DND-41 (cell line): ENCODE measurements around the gene DGKG.

Experiments used
- ATAC-seq: fragments of 200-7000 bp; cut with Tn5 transposase; 3 replicates; pipeline ENCODE4 v1.9.1; 2021; ENCODE audit warnings: low read depth; ENCODE audit not compliant: insufficient read depth
- DNase-seq: peaks from one replicate; pipeline ENCODE4 v3.0.0-alpha.2; 2020
- H2AFZ ChIP-seq: 2 replicates; pipeline ENCODE4 v1.6.0; 2012; ENCODE audit warnings: low read depth, low read length
- H3K27ac ChIP-seq: 2 replicates; pipeline ENCODE4 v1.5.1; 2012; ENCODE audit warnings: low read length, inconsistent platforms
- H3K27me3 ChIP-seq: fragments of 200-600 bp; sonication (generic); 2 replicates; pipeline ENCODE4 v1.6.0; 2012; ENCODE audit warnings: low read length, mild to moderate bottlenecking, inconsistent platforms; ENCODE audit not compliant: insufficient read depth, poor library complexity
- H3K36me3 ChIP-seq: 2 replicates; pipeline ENCODE4 v1.5.1; 2012; ENCODE audit warnings: low read length, inconsistent platforms; ENCODE audit not compliant: insufficient read depth
- H3K4me1 ChIP-seq: 2 replicates; pipeline ENCODE4 v1.5.1; 2012; ENCODE audit warnings: mild to moderate bottlenecking, low read length; ENCODE audit not compliant: insufficient read depth
- H3K4me2 ChIP-seq: 2 replicates; pipeline ENCODE4 v1.6.0; 2012; ENCODE audit warnings: mild to moderate bottlenecking, moderate library complexity, low read length, inconsistent platforms; ENCODE audit not compliant: insufficient read depth
- H3K4me3 ChIP-seq, 2 experiments: fragments of 200-600 bp in 1 of 2; shearing (Covaris generic) in 1 of 2; 2 replicates each; pipeline ENCODE4 v1.5.1; 2012 to 2016; ENCODE audit warnings: inconsistent platforms in 2 of 2, low read length in 2 of 2, mild to moderate bottlenecking in 2 of 2, low read depth in 1 of 2, moderate library complexity in 1 of 2
- H3K79me2 ChIP-seq: 2 replicates; pipeline ENCODE4 v1.6.0; 2012; ENCODE audit warnings: low read length, inconsistent platforms; ENCODE audit not compliant: insufficient read depth
- H3K9ac ChIP-seq: 2 replicates; pipeline ENCODE4 v1.6.0; 2012; ENCODE audit warnings: low read depth, mild to moderate bottlenecking, inconsistent platforms, low read length, moderate library complexity
- H3K9me3 ChIP-seq: 2 replicates; pipeline ENCODE4 v1.5.1; 2012; ENCODE audit warnings: low read length, moderate library complexity, mild to moderate bottlenecking, inconsistent platforms; ENCODE audit not compliant: insufficient read depth, severe bottlenecking
- H4K20me1 ChIP-seq: 2 replicates; pipeline ENCODE4 v1.6.0; 2012; ENCODE audit warnings: low read length; ENCODE audit not compliant: insufficient read depth
- CTCF ChIP-seq: IDR thresholded peaks from 2 replicates; pipeline ENCODE4 v1.5.1; 2012; ENCODE audit warnings: borderline replicate concordance, low read length, moderate library complexity, mild to moderate bottlenecking; ENCODE audit not compliant: poor library complexity, severe bottlenecking; ENCODE audit errors: extremely low read depth
- EZH2 ChIP-seq: IDR thresholded peaks from 3 replicates; pipeline ENCODE4 v1.6.1; 2012; ENCODE audit warnings: borderline replicate concordance, low read depth, mild to moderate bottlenecking, moderate library complexity, low read length, inconsistent platforms; ENCODE audit not compliant: severe bottlenecking

DGKG gene

GRCh38 chr3:186224041-186224610 is 137.9 kb downstream of the DGKG start:
- H3K4me3 ChIP-seq, result no peak overlapping the region
- H3K27me3 ChIP-seq, result peaks cover 19% of the 10 kb centered on the region
- no peaks in the 10 kb centered on the region; the same call in 1 of the 2 replicates for H4K20me1 ChIP-seq
- H3K36me3 ChIP-seq, result no peaks in the 10 kb centered on the region
- H3K4me1 ChIP-seq, result no peaks in the 10 kb centered on the region
- no peak overlapping the region for H2AFZ ChIP-seq
- H3K79me2 ChIP-seq, result no peaks in the 10 kb centered on the region
- no peak for ATAC-seq
- TF ChIP-seq CTCF (no peak), EZH2 (no peak)
- H3K9me3 ChIP-seq, result no peaks in the 10 kb centered on the region
- no peak overlapping the region for H3K4me2 ChIP-seq
- no peak overlapping the region for H3K9ac ChIP-seq
- H3K27ac ChIP-seq, result no peak overlapping the region
- DNase-seq, result no peak

- Histone ChIP-seq H3K4me3 (no peak overlapping the region), H4K20me1 (no peaks in the 10 kb centered on the region; the same call in 1 of the 2 replicates), H3K79me2 (no peaks in the 10 kb centered on the region), H3K27ac (no peak overlapping the region), H3K4me2 (no peak overlapping the region), H3K27me3 (peaks cover 19% of the 10 kb centered on the region), H3K9me3 (no peaks in the 10 kb centered on the region), H3K4me1 (no peaks in the 10 kb centered on the region), H2AFZ (no peak overlapping the region), H3K36me3 (no peaks in the 10 kb centered on the region), H3K9ac (no peak overlapping the region)
- DNase-seq (no peak), ATAC-seq (no peak)
- TF ChIP-seq CTCF (no peak), EZH2 (no peak)
Observed at GRCh38 chr3:186223476-186223875, 138.6 kb downstream of the DGKG start.

GRCh38 chr3:186221760-186222378 is 140.2 kb downstream of the DGKG start:
- H4K20me1 ChIP-seq, result no peaks in the 10 kb centered on the region; the same call in 1 of the 2 replicates
- no peak overlapping the region for H3K4me2 ChIP-seq
- ATAC-seq (no peak), DNase-seq (no peak)
- H3K27ac ChIP-seq, result no peak overlapping the region
- H3K4me1 ChIP-seq, result no peaks in the 10 kb centered on the region
- no peaks in the 10 kb centered on the region for H3K9me3 ChIP-seq
- no peak overlapping the region for H3K4me3 ChIP-seq
- H2AFZ ChIP-seq, result no peak overlapping the region
- H3K36me3 ChIP-seq, result no peaks in the 10 kb centered on the region
- H3K27me3 ChIP-seq, result peaks cover 12% of the 10 kb centered on the region
- no peak overlapping the region for H3K9ac ChIP-seq
- TF ChIP-seq CTCF, result no peak
- TF ChIP-seq EZH2, result no peak
- no peaks in the 10 kb centered on the region for H3K79me2 ChIP-seq
